GM12801 (cell line): ENCODE results near the gene UMODL1.

Experiments
- CTCF ChIP-seq: IDR thresholded peaks from one replicate; pipeline ENCODE4 v1.5.1; 2011; ENCODE audit warnings: control low read depth; ENCODE audit not compliant: insufficient read length; ENCODE audit errors: extremely low read depth

Gene UMODL1

GRCh38 chr21:42140196-42140934 lies 69.2 kb downstream of the UMODL1 start:
- TF ChIP-seq CTCF = no peak

GRCh38 chr21:42141643-42142042 lies 70.5 kb downstream of the UMODL1 start:
- no peak for TF ChIP-seq CTCF

- TF ChIP-seq CTCF = no peak
Observed at GRCh38 chr21:42142141-42142540, 71.0 kb downstream of the UMODL1 start.

GRCh38 chr21:42142627-42143026 lies 71.5 kb downstream of the UMODL1 start:
- TF ChIP-seq CTCF = no peak

GRCh38 chr21:42143111-42143510 lies 72.0 kb downstream of the UMODL1 start:
- no peak for TF ChIP-seq CTCF

- no peak for TF ChIP-seq CTCF
Observed at GRCh38 chr21:42144221-42144620, 73.1 kb downstream of the UMODL1 start.

- no peak for TF ChIP-seq CTCF
Observed at GRCh38 chr21:42144679-42145568, 73.8 kb downstream of the UMODL1 start.
